SK-N-SH treated with all-trans-retinoic acid at 6 μM for 48 hours (cell line): ENCODE measurements around the gene GLOD4.

Source experiments
- ZC3H10 ChIP-seq: fragments of 250-450 bp; sonication (Bioruptor Pico); IDR thresholded peaks from 2 replicates; pipeline ENCODE4 v1.5.1; 2021; ENCODE audit warnings: mild to moderate bottlenecking, moderate library complexity
- ZFP30 ChIP-seq: fragments of 450-650 bp; formaldehyde crosslinking; IDR thresholded peaks from 2 replicates; pipeline ENCODE4 v1.5.0; 2022; ENCODE audit warnings: mild to moderate bottlenecking, moderate library complexity
- TF ChIP-seq, protein P1 (sequence below): fragments of 250-450 bp; sonication (Bioruptor Pico); IDR thresholded peaks from 2 replicates; pipeline ENCODE4 v1.5.1; 2020; ENCODE audit warnings: low read depth, mild to moderate bottlenecking, moderate library complexity

DNA sequence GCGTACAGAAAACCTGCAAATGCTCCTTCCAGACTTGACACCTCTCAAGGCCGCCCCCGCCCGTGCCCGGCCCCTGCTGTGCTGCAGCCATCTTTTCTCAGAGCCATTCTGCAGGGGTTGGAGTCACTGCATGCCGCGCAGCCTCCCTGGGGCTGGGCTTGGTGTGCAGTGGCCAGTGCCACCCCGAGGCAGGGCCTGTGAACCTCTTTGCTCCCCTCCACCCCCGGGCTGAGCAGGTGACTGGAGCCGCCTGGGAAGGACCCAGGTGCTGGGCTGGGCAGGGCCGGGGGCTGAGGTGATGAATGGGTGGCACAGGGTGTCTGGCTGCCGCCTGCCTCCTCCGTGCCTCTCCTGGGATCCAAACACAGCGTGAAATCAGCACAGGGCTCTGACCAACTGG is 20.4 kb upstream of the GLOD4 start:
- TF ChIP-seq, protein P1, sequence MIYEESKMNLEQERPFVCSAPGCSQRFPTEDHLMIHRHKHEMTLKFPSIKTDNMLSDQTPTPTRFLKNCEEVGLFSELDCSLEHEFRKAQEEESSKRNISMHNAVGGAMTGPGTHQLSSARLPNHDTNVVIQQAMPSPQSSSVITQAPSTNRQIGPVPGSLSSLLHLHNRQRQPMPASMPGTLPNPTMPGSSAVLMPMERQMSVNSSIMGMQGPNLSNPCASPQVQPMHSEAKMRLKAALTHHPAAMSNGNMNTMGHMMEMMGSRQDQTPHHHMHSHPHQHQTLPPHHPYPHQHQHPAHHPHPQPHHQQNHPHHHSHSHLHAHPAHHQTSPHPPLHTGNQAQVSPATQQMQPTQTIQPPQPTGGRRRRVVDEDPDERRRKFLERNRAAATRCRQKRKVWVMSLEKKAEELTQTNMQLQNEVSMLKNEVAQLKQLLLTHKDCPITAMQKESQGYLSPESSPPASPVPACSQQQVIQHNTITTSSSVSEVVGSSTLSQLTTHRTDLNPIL (CRISPR knock-in tag) = no peak
- TF ChIP-seq ZC3H10 (no peak), ZFP30 (CRISPR knock-in tag) (no peak)
